Stimulated activated CD4-positive, alpha-beta T cell treated with anti-CD3 and anti-CD28 coated beads, Interleukin-2, amount 100 ng/mL, for 48 hours (primary cell): ENCODE results near the gene LIFR.
"Not testable (repeated sequence)": the region's sequence is repeated elsewhere in the genome, so short reads cannot be mapped to it uniquely, and the experiment has no call there.

ENCODE experiments used
- DNase-seq, 2 donors: peaks; one replicate each; pipeline ENCODE4 v3.0.0-alpha.2; 2020

The LIFR gene

DNA sequence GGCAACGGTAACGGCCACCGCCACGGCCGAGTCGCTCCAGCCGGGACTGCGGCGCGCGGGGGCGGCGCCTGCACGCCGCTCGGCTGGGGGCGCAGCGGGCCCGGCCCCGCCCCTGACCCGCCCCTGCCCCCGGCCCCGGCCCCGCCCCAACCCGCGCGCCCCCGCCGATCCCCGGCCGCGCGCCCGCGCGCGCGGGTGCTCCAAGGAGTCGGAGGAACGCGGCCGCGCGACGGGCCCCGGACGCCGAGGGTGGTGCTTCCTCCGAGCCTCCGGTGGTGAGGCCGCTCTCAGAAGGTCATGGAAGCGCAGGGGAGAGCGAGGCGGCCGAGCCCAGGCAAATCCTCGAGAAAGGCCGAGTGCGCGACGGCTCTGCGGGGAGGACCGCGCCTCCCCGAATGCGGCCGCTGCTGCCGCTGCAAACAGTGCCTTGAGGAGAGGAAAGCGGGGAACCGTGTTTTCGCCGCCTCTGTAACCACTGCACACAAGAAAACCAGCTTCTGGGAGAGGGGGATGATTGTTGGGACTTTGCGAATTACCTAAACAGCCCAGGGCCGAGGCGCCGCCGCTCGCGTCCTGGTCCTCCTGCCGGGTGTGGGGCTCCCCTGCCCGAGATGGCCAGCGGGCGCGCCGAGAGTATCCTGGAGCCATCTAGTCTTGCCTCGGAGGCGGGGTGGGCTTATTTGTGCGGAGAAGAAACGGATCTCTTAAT lies at the start of gene LIFR:
Gene LIFR, minus strand, starts transcription at position 48 of the 709 bp plus-strand sequence. CDS start 25,999 bp downstream, outside the sequence.
- DNase-seq: peak; percentile 38 to 53

- DNase-seq: no peak
These were observed 49.2 kb upstream of the LIFR start for GRCh38 chr5:38605610-38606009.

DNA sequence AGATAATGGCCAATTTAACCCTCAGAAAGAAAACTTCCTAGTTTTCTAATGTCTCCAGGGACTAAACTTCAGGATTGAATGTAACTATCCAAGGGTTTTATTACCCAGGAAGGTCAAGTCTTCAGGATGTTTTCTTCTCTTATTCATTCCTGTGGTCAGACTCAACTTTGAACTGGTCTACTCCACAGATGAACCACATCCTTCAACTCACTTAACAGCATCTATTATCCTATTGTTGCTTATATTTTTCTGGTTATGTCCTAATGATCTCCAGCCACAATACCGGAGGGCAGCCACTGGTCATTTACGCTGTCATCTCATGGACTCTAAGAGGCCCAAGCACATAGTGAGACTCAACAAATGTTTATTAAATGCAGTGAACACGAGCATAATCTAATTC lies 47.2 kb upstream of the LIFR start:
- no peak for DNase-seq

DNA sequence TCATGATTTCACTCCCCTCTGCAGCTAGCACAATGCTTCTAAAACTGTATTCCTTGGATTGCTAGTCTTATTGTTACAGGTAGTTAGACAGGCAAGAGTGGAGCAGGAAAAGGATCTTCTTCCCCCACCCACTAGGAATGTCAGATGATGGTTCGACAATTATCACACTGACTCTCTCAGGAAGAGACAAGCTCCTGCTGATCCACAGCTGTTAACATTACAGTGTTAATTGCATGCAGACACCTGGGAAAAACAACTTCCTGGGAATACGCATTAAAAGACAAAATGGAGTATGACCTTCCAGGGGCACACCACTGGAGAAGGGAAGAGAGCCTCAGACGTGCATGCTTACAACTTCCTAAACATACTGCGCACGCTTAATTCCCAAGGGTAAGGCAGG lies 46.2 kb upstream of the LIFR start:
- DNase-seq: no peak

GRCh38 chr5:38601863-38602298 lies 45.4 kb upstream of the LIFR start:
- no peak for DNase-seq

GRCh38 chr5:38601133-38601862 lies 44.9 kb upstream of the LIFR start:
- DNase-seq: no peak

GRCh38 chr5:38600329-38601045 lies 44.0 kb upstream of the LIFR start:
- DNase-seq: no peak

GRCh38 chr5:38599751-38600150 lies 43.3 kb upstream of the LIFR start:
- DNase-seq: not testable (repeated sequence)

GRCh38 chr5:38598994-38599617 lies 42.7 kb upstream of the LIFR start:
- no peak for DNase-seq

DNA sequence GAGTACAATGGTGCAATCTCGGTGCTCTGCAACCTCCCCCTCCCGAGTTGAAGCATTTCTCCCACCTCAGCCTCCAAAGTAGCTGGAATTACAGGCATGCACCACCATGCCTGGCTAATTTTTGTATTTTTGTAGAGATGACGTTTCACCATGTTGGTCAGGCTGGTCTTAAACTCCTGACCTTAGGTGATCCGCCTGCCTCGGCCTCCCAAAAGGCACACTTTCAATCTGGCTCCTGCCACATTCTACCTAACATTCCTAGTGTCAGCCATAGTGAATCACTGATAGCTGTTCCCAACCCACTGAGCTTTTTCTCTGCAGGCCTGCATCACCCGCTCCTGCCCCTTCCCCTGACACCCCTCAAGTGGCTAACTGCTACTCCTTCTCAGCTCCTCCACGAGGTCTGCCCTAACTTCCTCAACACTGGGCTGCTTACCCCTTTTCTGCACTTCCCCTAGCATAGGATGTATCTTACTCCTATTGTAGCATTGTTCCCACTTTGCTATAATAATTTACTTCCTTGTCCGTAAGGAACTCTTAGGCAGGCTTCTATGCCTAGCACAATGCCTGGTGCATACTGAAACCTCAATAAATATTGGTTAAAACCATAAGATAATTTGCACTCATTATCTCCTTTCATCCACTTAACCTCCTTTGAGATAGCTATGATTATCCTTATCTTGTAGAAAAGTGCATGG lies 42.0 kb upstream of the LIFR start:
- DNase-seq: no peak

DNA sequence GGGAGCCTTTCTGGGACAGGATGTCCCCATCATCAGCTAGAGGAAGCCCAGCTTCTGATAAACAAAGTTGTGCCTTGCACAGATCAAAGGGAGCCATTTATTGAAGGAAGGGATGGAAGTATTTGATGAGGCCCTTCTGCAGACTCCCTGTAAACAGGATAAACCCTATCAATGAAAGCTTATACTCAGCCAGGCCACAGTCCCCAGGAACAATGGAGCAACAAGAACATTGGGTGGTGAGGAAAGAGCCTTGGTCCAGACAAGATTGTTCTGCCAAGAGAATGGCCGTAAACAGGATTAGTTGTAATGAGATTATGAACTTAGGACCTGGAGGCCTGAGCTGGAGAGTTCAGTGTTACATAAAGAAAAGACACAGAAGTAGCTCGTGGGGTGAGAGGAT lies 40.5 kb upstream of the LIFR start:
- DNase-seq: no peak

DNA sequence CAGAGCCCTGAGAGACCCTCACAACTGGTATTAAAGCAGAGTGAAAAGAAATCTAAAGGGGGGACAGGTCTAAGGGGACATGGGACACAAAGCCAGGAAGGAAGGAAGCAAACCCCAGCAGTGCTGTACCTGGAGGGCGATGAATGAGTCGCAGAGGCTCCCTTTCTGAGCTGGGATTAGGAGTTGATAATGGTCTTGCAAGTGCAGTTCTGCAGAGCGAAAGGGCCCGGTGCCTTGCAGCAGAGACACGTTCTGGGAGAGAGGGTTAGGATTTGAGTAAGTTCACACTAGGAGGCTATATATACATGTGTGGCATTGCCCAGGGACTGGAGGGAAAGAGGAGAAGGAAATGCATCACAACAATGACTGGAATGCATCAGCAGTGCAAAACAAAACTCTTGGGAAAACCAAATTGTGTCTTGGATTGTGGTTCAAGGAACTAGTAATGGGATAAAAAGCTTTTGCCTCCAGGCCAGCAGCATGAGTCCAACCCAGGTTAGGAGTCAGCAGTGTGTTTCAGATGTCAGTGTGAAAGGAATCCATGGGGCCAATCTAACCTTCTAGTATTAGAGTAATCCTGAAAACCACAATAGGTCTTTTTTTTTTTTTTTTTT lies 38.8 kb upstream of the LIFR start:
- DNase-seq: no peak

DNA sequence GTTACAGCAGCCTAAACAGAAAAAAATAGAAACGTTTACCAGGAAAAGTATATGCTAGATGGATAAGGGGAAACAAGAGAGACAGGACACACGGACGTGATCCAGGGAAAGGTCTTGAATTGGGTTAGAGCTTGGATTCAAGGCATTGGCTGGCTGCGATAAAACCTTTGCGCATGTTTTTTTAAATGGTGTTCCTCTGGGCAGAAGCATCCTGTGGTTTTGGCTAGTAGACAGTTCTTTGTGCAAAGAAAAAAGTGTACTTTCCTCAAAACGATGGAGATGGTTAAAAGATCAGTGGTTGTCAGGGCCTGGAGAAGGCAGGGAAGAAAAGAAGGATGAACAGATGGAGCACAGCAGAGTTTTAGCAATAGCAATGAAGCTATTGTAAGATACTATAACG lies 37.5 kb upstream of the LIFR start:
- no peak for DNase-seq

- no peak for DNase-seq
These were observed 35.0 kb upstream of the LIFR start for GRCh38 chr5:38591523-38591849.

- no peak for DNase-seq
These were observed 34.5 kb upstream of the LIFR start for GRCh38 chr5:38590838-38591522.

DNA sequence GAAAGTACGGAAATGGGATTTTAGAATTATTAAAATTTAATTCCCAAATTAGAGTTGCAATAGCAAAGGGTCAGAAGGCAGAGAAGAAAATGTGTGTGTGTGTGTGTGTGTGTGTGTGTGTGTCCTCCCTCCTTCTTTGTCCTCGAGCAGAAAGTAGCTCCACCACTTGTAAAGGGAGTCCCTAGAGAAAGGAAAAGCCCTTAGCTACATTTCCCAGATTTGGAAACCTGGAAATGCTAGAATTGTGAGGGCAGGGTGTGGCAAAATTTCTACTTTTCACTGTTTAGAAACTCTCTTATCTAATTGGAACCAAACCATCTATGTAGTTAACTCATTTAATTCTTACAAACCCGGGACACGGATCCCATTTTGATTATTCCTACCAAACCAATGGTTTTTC lies 33.2 kb upstream of the LIFR start:
- DNase-seq: no peak

DNA sequence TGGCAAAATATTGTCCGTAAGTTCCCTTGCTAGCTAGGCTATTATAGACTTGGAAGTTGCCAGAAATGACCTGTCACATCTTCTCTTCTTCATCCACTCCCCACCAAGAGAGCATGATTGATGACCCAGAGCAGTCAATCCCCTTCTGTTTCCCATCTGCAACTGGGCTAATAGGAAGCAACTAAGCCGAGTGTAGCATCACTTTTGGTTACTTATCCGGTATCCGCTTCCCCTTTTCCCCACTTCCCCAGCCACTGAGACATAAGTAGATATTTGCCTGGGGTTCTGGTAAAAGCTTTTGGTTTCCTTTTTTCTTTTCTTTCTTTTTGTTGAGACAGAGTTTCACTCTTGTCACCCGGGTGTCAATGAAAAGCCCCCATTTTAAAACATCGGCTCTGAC lies 29.4 kb upstream of the LIFR start:
- no peak for DNase-seq

GRCh38 chr5:38583500-38583899 lies 27.1 kb upstream of the LIFR start:
- no peak for DNase-seq

GRCh38 chr5:38582975-38583319 lies 26.5 kb upstream of the LIFR start:
- DNase-seq: no peak

- no peak for DNase-seq
These were observed 26.0 kb upstream of the LIFR start for GRCh38 chr5:38582293-38582974.

GRCh38 chr5:38581597-38581996 lies 25.2 kb upstream of the LIFR start:
- no peak for DNase-seq
